HG02642 (cell line): ENCODE data around the gene SRC.
"Not testable (repeated sequence)": the region's sequence is repeated elsewhere in the genome, so short reads cannot be mapped to it uniquely, and the experiment has no call there.

Source experiments
- ATAC-seq: cut with Tn5 transposase; IDR thresholded peaks from one replicate; pipeline ENCODE4 v1.9.1; 2021; ENCODE audit warnings: mild to moderate bottlenecking; ENCODE audit not compliant: unreplicated experiment, poor library complexity

Gene SRC

DNA sequence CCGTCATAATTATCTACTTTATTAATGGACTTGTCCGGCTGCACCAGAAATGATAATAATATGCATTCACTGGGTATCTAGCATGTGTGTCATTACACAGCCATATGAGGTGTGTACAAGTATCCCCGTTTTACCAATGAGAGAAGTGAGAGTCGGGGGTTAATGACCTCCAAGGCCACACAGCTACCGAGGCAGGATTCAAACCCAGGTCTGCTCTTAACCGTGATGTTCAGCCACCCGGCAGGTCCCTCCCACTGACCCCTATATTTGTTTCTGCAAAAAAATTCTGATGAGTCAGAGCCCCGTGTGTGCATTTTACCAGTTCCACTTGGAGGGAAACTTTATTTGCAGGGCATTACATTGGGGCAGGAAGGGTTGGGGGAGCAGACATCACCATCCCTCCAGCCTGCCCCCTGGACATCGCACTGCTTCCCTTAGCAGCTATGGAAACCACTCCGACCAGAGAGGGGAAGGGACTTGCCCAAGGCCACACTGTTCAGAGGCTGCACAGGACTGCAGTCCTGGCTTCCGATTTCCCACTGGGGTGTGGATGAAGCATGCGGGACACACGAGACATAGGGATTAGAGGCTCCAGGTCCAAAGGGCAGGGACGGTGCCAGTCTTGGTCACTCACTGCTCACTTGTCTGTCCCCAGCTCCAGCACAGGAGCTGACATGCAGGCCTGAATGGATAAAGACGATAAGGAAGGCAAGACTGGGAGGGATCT is 10.1 kb upstream of the SRC start:
- peak; percentile 7 for ATAC-seq

DNA sequence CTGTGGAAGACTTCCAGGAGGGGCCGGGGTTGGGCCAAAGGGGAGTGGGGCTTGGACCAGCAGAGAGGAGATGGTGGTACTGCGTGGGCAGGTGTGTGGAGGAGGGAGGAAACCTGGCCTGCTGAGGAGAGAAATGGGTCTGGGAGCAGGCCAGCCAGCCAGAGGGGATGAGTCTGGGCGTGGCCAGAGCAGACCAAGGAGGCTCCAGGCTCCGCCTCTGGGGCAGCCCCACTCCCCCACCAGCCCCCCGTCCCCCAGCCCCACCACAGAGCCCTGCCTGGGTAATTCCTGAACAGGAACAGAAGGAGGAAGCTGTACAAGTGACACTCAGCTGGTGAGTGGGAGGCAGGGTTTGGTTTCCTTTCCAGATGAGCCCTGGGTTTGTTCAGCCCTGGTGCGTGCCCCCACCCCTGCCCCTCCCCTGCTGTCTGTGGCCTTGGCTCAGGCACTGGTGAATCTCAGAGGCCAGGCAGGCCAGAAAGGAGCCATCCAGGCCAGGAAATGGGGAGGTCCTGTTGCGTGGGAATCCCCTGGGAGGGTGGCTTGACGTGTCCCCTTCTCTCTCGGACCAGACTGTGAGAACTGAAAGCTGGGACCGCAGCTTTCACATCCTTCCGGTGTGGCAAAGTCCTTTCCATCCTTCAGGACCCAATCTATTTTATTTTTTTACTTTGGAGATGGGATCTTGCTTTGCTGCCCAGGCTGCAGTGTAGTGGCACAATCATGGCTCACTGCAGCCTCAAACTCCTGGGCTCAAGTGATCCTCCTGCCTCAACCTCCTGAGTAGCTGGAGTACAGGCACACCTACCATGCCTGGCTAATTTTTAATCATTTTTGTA is 9.4 kb upstream of the SRC start:
- ATAC-seq, result peak; percentile 72

DNA sequence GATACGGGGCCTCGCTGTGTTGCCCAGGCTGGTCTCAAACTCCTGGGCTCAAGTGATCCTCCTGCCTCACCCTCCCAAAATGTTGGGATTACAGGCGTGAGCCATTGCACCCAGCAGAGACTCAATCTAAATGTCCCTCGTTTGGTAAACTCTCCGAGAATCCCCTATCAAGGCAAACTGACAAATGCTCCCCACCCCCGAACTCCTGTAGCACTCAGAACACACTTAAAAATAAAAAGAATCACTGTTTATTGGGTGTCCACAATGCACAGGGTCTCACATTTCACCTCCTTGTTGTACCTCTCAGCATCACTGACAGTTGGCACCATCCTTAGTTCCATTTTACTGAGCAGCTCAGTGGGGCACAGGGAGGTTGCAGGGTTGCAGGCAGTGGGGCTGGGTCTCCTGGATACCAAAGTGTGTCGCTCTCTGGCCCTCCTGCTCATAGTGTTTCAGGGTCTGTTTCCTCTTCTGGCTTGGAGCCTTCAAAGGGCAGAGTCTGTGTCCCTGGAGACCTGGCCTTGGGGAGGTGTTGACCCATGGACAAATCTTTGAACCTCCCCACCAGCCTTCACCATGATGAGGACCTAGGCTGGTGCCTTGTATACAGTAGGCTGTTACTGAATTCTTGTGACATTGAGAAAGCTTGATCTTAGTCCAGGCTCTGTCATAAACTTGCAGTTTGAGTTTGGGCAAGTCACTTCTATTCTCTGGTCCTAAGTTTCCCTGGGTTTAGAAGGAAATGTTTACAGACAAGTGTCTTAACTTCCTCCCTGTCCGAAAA is 8.5 kb upstream of the SRC start:
- ATAC-seq, result no peak

- ATAC-seq, result not testable (repeated sequence)
Observed at GRCh38 chr20:37338380-37338779, 7.6 kb upstream of the SRC start.

GRCh38 chr20:37339208-37339607 is 6.7 kb upstream of the SRC start:
- ATAC-seq, result no peak

DNA sequence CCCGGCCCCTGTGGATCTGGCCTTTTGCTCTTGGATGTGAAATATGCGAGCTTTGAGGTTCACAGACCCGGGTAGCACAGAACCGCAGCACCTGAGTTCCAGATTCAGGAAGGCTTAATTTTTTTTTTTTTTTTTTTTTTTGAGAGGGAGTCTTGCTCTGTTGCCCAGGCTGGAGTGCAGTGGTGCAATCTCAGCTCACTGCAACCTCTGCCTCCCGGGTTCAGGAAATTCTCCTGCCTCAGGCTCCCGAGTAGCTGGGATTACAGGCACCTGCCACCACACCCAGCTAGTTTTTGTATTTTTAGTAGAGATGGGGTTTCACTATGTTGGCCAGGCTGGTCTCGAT is 6.2 kb upstream of the SRC start:
- not testable (repeated sequence) for ATAC-seq

DNA sequence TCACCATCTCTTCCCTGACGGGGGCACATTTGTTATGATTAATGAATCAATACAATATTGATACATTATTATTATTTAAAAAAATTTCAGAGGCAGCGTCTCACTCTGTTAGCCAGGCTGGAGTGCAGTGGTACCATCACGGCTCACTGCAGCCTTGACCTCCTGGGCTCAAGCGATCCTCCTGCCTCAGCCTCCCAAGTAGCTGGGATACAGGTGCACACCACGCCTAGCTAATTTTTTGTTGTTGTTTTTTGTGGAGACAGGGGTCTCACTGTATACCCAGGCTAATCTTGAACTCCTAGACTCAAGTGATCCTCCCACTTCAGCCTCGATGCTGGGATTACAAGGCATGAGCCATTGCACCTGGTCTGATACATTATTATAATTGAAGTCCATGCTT is 4.9 kb upstream of the SRC start:
- ATAC-seq, result no peak

- no peak for ATAC-seq
Observed at GRCh38 chr20:37341632-37342031, 4.3 kb upstream of the SRC start.

GRCh38 chr20:37342231-37343177 is 3.4 kb upstream of the SRC start:
- ATAC-seq, result no peak

DNA sequence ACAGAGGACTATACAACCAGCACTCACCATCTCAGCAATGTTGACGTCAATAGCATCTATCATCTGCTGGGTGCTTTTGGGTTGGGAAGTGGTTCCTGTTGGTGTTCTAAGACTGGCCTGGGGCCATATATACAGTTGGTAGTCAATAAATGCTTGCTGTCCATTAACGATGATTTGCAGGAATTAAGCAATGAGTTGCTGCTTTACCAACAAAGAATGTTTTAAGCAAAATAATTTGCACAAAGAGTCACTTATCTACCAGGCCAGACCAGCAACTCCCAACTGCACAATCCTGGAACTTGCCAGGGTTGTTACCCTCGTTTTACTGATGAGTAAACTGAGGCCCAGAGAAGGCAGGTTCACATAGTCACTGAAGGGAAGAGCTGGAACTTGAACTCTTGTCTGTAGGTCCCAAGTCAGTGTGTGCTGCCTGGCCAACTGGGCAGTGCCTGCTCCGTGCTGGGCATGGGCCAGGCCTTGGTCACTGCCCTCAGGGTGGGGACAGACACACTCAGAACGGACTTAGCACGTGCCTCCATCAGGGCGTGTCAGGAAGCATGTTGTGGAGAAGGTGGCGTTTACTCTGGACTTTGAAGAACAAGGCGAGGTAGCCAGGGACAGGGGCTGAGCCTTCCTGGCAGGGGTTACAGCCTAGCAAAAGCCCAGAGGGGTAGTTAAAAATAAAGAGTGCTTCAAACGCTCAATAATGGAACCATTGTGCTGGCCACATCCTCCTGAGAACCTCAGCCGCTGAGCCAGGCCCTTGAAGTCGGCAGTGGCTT is 2.5 kb upstream of the SRC start:
- no peak for ATAC-seq

DNA sequence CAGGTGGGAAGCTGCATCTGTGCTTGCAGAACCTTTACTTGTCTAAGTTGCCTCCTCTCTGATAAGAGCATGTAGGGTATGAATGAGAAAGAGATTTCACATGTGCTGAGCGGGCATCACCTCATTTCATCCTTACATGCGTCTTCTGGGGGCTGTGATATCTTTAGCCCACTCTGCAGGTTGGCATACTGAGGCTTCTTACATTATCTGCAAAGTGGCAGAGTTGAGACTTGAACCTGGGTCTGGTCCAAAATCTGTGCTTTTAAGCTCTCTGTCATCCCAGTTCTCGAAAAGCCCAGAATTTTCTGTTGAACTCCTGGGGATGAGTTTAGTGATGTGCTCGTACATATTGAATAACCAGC is 2.0 kb upstream of the SRC start:
- ATAC-seq, result no peak

GRCh38 chr20:37344506-37345338 is 1.2 kb upstream of the SRC start:
- no peak for ATAC-seq

GRCh38 chr20:37346236-37346534 is 245 bp downstream of the SRC start:
- ATAC-seq, result peak; percentile 11

DNA sequence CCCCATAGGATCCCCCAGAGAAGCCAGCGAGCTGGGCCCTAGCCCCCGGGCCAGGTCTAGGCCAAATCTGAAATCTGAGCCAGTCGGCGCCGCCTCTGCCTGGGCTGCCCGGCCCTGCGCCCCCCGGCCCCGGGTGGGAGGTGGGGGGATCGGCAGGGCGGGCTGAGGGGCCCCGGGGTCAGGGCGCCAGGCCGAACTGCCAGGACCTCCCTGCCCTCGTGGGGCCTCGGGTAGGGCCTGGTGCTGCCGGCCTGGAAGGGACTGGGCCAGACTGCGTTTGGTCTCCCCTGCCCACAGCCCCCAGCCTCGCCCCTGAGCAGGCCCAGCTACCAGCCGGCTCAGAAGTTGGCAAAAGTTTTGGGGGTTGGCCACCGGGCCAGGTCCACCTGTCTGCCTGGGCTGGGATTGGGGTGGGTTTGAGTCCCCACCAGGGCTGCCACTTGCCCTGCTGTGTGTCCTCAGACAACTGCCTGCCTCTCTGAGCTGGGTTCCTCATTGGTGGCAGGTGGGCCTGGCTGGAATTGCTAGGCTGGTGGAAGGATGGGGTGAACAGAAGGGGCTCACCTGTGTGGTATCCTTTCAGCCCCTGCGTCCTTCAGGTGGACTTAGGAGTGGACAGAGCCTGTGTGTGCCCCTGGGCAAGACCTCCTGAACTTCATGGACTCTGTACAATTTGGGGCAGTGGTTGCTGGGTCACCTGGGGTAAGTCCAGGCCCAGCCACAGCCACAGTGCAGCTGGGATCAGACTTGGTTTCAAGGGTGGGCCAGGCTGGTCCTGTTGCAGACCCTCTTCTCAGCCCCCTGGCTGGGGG is 801 bp downstream of the SRC start:
- ATAC-seq, result peak; percentile 9

DNA sequence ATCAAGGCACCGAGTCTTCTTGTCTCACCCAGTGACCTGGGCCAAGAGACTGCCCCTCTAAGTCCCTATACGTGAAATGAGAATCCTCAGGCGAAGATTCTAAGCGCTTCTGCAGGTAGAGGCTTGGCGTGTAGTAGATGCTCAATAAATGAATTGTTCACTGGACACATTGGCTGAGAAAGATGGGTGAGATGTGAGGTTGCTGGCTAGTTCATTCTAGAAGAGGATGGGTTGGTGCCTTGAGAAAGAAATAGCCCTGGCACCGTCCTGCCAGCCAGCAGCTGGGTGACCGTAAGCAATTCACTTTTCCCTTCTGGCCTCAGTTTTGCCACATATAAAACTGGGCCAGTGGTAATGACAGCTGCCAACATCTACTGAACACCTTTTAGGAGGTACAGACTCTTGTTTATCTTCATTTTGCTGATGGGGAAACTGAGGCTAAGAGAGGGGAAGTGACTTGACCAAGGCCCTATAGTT is 1.4 kb downstream of the SRC start:
- no peak for ATAC-seq

DNA sequence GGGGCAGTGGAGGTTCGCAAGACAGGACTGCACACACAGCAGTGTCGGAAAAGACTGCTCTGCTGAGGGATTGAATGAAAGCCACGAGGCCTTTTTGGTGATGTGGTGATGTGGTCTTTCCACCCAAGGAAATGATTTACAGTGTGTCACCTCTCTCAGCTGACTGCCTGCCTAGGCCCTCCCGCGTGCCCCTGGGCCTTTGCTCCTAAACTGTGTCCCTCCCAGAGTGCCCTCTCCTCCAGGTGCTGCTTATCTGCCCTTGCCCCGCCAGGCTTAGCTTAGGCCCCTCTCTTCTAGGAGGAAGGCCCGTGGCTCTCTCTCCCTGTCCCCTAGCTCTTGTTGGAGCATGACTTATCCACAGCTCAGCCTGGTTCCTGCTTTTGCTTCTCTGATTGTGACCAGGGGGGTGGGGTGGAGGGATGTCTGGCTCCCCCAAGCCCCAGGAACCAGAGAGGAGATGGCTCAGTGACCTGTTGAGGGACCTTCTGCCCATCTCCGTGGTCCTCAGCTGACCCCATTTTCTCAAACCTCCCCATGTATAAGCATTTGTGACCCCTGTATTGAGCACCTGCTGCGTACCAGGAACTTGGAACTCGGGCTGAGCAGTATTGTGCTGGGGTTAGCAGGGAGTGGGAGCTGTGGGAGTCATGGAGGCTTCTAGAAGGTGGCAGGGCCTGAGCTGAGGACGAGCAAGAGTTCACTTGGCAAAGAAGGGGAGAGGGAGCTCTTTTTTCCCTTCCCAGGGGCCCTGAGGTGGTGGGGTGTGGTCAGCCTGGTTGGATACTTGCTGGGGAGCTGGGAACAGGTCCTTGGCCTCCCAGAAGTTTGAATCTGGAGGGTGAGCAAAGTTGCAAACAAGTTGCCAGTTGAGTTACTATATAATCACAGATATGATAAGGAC is 2.2 kb downstream of the SRC start:
- ATAC-seq, result no peak
